HG03175 (cell line): ENCODE measurements around the gene SOCS6.
A peak's percentile ranks its signal among the peaks of the same experiment; 100 is the strongest.
"Not testable (repeated sequence)": the region's sequence is repeated elsewhere in the genome, so short reads cannot be mapped to it uniquely, and the experiment has no call there.

ENCODE experiments used
- ATAC-seq: cut with Tn5 transposase; IDR thresholded peaks from one replicate; pipeline ENCODE4 v1.9.1; 2021; ENCODE audit warnings: mild to moderate bottlenecking, moderate library complexity; ENCODE audit not compliant: unreplicated experiment

SOCS6 gene

DNA sequence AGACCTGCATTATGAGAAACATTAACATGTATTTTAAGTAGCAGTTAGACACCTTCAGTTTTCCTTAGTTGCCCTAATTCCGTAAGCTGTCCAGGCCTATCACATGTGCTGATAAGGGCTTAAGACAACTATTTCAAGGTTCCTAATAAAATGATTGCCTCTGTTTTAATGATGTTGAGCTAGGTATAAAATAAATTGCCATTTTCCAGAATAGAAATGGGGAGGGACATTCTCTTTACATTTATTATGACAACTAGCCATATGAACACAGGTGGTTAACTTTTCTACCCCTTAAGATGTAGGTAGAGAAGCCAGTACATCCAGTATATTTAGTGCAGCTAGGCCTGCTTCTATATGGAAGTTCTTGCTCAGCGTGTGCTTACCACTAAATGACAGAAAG lies 65.9 kb downstream of the SOCS6 start:
- ATAC-seq, result no peak

DNA sequence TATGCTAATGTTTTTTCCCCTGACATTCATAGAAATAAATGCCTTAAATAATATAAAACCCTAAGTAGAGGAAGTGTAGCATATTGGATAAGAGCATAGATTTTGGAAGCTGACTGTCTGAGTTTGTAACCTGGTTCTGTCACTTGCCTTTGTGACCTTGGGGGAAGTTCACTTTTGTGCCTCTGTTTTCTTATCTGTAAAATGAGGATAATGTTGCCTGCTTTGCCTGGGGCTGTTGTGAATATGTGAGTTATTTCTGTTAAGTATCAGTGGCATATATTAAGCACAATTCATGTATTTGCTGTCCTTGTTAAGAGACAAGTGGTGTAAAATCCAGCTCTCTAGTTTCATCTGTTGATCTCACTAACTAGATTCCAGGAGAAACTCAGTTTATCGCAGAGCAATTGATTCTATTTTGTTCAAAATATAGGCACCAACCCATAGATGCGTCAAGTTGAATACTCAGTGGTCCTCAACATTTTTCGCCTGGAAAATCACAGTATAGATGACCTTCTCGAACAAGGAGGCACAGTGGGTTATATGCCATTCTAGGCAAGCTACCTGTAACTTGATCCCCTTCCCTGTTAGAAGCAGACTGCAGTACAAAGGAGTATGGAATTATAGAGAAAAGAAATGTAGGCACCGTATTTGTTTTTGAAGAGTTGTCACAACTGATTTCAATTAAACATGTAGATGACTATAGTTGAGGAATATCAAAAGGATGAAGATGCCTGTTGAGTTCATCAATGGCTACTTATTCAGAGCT lies 67.0 kb downstream of the SOCS6 start:
- ATAC-seq, result no peak

DNA sequence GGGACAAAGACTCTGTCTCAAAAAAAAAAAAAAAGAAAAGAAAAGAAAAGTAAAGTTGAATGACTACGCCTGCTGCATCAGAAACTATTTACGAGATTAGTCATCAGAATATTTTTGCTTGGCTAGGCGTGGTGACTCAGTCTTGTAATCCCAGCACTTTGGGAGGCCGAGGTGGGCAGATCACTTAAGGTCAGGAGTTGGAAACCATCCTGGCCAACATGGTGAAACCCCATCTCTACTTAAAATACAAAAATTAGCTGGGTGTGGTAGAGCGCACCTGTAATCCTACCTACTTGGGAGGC lies 69.2 kb downstream of the SOCS6 start:
- peak; percentile 84 for ATAC-seq

DNA sequence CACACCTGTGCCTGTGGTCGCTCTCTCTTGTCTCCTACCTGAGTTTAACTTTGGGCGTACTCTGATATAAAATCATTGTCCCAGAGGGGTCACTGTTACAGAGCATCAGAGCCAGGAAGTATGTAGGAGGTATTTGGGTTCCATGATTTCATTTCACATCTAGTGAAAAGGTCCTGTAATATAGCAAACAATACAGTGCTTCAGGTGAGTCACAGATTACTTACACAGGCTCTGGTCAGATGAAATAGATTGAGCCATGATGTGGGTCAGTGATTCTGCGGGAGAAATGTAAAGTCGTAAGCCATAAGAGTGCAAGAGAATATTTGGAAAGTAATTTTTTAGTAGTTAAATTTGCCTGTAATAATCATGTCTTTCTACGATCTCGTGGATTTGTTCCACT lies 70.2 kb downstream of the SOCS6 start:
- no peak for ATAC-seq

DNA sequence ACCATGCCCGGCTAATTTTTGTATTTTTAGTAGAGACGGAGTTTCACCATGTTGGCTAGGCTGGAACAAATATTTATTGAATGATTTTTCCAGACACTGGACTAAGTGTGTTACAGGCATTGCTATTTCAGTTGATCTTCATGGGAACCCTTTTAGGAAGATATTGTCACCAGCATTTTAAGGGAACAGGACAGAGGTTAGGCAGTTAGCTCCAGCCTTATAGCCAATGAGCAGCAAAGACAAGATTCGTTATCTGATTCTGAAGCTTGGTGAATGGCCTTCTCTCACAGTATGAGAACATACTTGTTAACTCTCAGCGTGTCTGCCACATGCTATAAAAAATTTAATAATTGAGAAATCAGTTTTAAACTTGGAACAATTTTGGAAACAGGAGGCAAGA lies 73.4 kb downstream of the SOCS6 start:
- ATAC-seq, result no peak

DNA sequence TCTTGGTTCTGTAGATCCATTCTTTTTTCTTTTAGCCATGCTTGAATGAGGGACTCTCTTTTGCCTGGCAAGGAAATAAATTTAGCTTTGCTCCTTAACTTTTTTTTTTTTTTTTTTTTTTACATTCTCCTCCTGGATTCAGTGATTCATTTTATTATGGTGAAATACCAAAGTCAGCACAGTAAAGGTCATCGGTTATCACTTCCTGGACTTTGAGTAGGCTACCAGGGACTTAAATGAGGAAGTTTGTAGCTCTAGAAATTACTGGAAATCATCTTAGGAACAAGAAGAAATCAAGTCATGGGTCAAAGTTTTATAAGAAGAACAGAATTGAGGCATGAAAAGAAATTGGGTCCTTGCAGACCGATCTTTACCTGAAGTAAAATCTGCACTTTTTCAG lies 75.0 kb downstream of the SOCS6 start:
- no peak for ATAC-seq

DNA sequence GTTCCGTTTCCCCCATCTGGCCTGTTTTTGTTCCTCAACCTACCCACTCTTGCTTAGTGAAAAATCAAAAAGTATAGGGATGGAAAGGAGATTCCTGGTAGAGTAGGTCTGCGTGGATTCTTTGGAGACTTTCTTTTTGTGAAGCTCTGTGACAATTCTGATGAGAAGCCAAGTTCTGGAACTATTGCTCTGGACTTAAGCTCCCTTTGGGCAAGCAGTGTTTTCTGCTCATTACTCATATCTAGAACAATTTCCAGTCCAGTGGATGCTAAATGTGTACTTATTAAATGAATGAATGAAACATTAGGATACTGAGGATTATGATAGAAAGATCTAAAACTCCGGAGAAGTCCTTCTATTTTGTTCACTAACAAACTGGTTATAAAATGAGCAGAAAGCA lies 76.5 kb downstream of the SOCS6 start:
- ATAC-seq, result no peak

DNA sequence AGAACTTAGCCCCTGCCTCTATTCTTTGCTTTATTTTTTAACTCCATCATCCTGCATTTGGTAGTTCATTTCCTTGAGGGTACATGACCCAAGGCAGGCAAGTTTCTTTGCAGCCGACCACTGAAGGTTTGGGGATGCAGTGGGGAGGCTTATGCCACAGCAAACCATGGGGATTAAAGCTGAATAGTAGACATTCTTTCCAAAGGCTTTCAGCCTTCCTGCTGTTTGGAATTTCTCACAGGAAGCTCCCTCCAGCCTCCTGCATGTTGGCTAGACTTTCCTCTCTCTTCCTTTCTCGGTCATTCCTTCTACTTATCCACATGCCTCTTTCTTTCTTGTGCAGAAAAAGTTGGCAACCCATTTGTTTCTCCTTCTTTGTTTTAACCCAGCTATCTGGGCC lies 77.3 kb downstream of the SOCS6 start:
- no peak for ATAC-seq

DNA sequence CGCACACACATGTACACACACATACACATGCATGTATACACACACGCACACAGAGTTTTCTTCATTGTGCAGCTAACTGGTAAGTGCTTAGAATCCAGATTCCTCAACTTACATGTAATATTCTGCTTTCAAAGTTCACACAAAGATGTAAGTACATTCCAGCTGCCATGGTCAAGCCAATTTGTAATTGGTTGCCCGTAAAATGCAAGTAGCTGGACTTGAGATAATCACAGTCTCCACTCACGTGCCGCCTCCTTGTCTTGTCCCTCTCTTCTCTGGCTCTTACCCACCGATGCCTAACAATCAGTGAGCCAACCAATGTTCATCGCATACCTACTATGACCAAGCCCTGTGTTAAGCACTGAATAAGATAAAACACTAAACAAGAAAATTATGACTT lies 77.8 kb downstream of the SOCS6 start:
- no peak for ATAC-seq

DNA sequence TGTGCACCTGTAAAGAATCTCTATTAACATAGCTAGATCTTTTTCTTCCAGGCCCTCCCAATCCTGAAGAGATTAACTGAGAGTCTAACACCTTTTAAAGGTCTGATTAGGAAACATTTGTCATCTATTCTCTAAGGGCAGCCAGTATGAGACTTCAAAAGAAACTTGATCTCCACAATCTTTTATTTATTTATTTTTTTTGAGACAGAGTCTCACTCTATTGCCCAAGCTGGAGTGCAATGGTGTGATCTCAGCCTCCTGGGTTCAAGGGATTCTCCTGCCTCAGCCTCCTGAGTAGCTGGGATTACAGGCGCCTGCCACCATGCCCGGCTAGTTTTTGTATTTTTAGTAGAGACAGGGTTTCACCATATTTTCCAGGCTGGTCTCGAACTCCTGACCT lies 78.5 kb downstream of the SOCS6 start:
- ATAC-seq, result not testable (repeated sequence)

DNA sequence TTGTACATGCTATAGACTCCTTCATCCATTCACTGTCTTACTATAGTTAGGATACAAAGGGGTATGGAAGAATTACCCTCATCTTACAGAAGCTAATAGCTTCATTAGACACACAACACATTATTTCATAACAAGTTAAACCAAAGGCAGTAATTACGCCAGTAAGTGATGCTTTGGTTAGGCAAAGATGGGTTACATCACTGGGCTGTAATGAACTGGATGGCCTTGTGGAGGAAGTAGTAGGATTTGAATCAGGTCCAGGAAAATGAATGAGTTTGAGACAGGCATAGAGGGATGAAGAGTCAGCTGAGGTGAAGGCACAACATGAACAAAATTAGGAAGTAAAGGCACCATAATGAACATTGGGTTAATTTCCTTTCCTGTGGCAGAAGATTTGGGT lies 80.1 kb downstream of the SOCS6 start:
- no peak for ATAC-seq

DNA sequence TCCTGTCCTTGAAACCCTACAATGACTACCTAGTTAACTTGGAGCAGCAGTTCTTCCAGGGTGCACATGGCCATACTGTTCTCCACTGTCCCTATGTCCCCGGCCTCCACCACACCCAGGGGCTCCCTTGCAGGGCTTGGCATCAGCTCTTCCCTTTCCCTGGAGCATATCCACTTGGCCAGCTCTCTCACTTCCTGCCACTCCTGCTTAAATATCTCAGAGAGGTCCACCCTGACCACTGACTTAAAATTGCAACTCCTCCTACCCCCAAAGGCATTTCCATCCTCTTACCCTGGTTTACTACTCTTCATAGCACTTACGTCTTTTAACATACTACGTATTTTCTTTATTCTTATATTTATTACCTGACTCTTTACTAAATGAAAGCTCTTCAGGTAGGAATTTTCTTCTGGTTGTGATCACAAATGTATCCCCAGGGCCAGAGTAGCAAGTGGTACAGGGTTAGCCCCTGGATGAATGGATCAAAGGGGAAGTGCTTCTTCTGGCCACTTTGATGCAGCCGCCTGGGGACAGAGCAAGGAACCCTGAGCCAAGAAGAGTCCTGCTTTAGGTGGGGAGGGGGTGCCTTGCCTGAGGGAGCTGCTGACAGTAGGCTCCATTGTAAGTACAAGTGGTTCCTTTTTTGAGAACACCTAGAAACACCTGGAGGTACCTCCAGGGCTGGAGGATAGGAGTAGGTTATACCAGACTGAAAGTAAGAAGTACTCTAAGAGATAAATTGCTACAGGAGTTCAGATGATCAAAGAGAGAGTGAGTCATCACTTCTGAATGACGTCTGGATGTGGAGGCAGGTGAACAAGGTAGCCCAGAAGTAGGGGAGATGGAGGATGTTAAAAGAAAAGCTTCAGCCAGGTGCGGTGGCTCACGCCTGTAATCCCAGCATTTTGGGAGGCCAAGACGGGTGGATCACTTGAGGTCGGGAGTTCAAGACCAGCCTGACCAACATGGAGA lies 82.2 kb downstream of the SOCS6 start:
- ATAC-seq, result no peak

DNA sequence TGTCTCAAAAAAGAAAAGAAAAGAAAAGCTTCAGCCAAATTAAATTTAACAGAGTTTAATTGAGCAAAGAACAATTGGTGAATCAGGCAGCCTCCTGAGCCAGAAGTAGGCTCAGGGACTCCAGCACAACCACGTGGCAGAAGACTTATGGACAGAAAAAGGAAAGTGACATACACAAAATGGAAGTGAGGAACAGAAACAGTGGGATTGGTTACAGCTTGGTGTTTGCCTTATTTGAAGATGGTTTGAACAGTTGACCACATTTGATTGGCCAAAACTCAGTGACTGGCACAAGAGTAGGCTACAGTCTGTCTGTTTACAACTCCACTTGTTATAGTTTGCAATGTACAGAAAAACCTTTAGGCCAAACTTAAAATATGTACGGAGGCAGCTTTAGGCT lies 83.1 kb downstream of the SOCS6 start:
- ATAC-seq, result no peak

DNA sequence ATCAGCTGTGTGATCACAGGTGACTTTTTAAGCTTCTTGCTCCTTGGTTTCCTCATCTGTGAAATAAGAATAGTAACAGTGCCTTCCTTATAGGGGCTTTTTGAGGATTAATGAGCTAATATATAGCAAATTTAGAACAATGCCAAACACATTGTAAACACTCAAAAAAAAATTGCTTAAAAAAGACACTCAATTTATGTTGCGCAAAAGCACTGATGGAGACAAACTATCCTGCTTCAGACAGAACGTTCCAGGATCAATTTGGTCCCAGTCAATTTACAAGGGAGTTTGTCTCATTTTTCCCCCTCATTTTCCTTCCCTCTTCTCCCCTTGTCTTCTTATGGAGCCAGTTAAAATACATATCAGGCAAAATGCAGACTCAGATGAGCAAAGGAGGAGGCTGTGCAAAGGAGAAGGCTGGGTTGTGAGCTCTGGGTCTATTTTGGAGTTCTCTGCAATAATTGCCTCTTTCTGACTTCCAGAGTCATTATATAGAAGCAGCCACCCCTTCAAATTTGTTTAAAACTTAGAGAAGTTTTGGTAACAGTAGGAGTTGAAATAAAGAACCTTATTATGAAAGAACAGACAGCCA lies 83.7 kb downstream of the SOCS6 start:
- ATAC-seq, result no peak

DNA sequence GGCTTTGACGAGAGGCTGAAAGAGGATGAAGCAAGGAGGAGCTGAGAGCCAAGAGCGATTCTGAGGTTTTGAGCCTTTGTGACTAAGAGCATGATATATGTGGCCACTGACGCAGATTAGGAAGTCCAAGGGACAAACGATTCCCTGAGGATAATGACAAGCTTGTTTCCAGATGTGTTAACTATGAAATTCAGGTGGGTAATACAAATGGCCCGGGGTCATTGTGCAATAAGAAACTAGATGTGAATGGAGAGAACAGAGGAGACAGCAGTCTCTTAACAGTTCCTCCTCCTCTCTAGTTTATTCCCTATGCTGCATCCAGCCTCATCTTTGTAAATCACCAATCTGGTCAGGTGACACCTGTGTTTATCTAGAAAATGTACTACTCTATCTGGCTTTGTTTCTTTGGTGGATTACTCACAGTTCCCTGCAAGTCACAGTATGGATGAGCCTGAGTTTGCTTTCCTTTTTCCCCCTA lies 84.2 kb downstream of the SOCS6 start:
- no peak for ATAC-seq

DNA sequence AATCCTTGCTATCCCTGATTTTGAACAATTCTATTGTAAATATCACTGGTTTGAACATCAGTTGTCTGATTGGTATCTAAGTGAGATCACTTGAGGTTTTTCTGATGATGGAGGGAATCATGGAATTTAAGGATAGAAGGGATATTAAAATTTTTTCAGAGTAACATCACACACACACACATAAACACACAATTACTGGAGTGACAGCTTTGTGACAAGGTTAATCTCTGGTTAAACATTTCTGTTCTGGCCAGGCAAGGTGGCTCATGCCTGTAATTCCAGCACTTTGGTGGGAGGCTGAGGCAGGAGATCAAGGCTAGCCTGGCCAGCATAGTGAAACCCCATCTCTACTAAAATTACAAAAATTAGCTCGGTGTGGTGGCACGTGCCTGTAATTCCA lies 85.3 kb downstream of the SOCS6 start:
- no peak for ATAC-seq

DNA sequence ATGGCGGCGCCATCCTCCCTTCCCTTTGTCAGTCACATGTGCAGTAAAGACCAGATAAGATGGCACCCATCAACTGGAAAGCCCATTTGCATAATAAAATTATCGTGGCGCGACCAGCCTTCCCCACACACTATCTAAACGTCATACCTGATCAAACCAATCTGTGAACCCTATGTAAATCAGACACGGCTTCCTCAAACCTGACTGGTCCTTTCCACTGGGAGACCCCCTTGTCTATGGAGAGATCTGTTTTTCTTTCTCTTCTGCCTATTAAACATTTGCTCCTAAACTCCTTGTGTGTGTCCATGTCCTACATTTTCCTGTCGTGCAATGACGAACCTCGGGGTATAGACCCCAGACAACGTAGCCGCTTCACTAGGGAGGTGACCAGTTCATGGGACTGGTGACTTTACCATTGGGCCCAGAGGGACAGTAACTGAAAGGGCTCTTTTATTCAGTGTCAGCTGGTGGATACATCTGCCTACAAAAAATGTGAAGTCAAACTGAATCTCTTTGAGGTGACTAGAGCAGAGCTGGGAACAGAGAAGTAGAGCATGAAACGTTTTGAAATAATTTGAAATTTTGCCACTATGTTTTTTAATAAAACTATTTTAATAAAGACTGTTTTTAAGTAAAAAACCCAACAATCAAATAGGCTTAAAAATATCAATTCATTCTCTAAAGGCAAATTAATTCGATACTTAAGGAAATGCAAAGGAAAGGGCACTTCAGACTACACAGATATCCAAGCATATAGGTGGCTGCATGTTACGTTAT lies 87.5 kb downstream of the SOCS6 start:
- ATAC-seq, result no peak

DNA sequence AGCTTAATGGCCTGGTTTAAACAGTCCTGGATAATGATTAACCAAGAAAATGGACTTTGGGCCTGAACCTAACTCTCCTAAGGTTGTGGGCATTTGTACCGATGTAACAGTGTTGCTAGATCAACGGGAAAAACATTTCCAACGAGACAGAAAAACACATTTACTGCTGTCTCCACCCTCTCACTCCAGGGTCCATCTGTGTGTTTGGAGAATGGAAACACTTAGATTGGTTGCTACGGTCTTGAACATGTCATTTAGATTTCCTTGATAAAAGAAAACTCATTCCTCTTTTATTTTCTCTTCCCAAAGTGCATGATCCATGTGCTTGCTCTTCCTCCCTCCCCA lies 88.0 kb downstream of the SOCS6 start:
- no peak for ATAC-seq

DNA sequence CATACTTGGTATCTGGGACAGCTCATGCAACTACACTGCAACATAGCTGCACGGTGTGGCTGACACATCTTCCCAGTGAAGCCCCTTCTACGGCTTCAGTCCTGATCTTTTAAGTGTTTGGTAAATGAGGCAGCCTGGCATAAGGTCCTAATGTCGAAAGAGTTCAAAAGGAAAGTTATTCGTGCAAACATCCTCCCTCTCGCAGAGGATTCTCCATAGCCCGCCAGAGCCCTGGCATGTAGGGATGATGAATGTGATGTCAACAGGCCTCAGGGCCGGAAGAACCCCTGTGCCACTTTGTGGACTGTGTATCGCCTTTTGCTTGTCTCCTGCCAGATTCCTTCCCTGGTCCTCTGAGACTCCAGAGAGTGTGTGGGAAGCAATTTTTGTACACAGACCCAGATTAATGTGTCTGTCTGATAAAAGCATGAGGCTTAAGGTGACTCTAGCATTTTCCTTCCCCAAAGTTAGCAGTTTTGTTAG lies 88.5 kb downstream of the SOCS6 start:
- ATAC-seq, result no peak

DNA sequence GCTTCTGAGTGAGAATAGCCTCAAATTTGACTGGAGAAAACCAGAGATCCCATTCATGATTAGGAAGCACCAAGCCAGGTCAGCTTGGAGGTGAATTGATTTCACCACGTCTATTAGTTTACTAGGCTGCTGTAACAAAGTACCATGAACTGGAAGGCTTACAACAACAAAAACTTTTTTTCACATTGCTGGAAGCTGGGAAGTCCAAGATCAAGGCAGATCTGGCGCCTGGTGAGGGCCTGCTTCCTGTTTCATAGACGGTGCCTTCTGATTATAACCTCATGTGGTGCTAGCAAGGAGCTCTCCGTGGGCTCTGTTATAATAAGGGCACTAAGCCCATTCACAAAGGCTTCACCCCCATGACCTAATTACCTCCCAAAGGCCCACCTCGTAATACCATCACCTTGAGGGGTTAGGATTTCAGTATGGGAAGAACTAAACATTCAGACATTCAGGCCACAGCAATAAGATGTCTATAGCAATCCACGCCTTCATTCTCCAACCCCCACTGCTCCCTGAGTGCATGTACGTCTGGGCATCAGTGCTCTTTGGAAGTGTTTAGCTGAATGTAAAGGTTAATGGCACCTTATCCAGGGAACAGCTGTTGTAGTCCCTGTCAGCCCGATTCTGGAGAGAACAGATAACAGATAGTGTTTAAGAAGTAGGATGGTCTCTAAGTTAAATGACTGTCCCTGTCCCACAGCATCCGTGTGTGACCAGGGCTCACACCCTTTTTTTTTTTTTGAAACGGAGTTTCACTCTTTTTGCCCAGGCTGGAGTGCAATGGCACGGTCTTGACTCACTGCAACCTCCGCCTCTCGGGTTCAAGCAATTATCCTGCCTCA lies 89.2 kb downstream of the SOCS6 start:
- ATAC-seq, result no peak
